ENCODE measurements around the gene IL12RB1.
"Not testable (repeated sequence)": the region's sequence is repeated elsewhere in the genome, so short reads cannot be mapped to it uniquely, and the experiment has no call there.

The IL12RB1 gene

DNA sequence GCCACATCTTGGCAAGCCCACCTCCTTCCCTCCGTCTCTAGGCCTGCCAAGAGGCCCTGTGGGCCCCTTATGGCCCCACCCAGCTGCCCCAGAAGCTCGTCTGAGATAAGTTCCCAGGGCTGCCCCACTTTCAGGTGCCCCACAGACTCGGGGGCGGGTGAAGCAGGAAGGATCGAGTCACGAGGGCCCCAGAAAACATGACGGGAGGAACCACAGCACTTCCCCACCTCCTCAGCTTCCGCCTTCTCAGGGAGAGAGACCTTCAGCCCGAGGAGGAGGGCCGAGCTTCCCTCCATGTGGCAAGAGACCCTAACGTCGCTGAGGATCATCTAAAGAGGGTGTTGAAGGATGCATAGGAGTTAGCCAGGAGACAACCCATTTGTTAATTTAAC, 4.5 kb upstream of the IL12RB1 start:
- no peak overlapping the region for H3K4me3 ChIP-seq (ENCODE audit: low read depth, low read length)
- in situ Hi-C loops (cut with HindIII; ENCODE audit: low sequenced_read_pairs): no loop called here
- TF ChIP-seq, protein P1, sequence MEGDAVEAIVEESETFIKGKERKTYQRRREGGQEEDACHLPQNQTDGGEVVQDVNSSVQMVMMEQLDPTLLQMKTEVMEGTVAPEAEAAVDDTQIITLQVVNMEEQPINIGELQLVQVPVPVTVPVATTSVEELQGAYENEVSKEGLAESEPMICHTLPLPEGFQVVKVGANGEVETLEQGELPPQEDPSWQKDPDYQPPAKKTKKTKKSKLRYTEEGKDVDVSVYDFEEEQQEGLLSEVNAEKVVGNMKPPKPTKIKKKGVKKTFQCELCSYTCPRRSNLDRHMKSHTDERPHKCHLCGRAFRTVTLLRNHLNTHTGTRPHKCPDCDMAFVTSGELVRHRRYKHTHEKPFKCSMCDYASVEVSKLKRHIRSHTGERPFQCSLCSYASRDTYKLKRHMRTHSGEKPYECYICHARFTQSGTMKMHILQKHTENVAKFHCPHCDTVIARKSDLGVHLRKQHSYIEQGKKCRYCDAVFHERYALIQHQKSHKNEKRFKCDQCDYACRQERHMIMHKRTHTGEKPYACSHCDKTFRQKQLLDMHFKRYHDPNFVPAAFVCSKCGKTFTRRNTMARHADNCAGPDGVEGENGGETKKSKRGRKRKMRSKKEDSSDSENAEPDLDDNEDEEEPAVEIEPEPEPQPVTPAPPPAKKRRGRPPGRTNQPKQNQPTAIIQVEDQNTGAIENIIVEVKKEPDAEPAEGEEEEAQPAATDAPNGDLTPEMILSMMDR (IDR thresholded peaks at IDR 0.05; ENCODE audit: low read depth, low read length, missing control alignments): no peak
- DNase-seq (ENCODE audit: low read depth): no peak

DNA sequence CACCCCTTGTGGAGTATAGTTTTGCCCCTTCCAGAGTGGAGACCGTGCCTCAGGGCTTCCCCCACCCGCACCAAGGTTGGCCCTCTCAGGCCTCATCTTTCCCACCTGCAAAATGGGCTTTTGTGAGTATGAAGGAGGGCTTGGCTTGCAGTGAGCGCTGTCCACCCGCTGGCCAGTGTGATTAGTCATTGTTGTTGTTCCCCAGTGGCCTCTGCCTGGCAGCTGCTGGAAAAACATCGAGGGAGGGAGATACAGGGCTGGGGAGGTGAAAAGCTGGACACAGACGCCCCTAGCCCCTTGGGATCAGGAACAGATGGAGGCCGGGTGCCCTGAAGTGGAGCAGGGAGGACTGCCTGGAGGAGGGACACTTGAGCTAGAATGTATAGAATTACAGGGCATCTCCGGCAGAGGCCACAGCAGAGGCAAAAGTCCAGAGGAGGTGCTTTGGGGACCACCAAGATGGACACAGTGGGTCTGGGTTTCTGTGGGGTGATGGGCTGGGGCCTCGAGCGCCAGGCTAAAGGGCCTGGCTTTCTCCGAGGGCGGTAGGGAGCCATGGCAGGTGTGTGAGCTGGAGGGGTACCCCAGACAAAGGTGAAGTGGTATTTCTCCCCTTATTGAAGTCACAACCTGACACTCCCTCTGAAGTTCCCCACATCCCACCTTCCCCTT, 3.9 kb upstream of the IL12RB1 start:
- in situ Hi-C loops (cut with HindIII; ENCODE audit: low sequenced_read_pairs): no loop called here
- no peak overlapping the region for H3K4me3 ChIP-seq (ENCODE audit: low read depth, low read length)
- no peak for DNase-seq (ENCODE audit: low read depth)
- TF ChIP-seq, protein P1 (IDR thresholded peaks at IDR 0.05; ENCODE audit: low read depth, low read length, missing control alignments): no peak

DNA sequence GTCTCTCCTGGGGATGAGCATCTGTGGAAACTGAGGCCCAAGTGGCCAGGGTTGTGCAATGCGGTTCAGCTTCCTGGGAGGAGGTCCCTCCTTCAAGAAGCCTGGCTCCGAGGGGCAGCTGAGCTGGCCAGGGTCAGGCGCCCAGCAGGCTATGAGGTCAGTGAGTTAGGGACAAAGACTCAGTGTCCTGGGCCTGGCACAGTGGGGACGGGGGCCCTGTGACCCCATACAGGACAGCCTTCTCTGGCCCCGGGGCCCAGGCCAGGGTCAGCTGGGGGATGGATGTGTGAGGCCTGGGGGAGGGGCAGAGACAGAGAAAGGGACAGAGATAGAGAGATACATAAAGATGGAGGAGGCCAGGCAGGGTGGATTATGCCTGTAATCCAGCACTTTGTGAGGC, 3.0 kb upstream of the IL12RB1 start:
- in situ Hi-C loops (cut with HindIII; ENCODE audit: low sequenced_read_pairs): no loop called here
- TF ChIP-seq, protein P1 (IDR thresholded peaks at IDR 0.05; ENCODE audit: low read depth, low read length, missing control alignments): no peak
- no peak for DNase-seq (ENCODE audit: low read depth)
- no peak overlapping the region for H3K4me3 ChIP-seq (ENCODE audit: low read depth, low read length)

DNA sequence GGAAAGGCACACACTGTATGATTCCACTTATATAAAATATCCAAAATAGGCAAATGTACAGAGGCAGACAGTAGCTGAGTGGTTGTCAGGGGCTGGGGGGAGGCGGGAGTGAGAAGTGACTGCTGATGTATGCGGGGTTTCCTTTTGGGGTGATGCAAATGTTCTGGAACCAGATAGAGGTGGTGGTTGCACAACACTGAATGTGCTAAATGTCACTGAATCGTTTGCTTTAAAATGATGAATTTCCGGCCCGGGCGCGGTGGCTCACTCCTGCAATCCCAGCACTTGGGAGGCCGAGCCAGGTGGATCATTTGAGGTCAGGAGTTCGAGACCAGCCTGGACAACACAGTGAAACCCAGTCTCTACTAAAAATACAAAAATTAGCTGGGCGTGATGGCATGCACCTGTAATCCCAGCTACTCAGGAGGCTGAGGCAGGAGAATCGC, 2.4 kb upstream of the IL12RB1 start:
- H3K4me3 ChIP-seq (ENCODE audit: low read depth, low read length); in situ Hi-C loops (cut with HindIII; ENCODE audit: low sequenced_read_pairs); DNase-seq (ENCODE audit: low read depth): not testable (repeated sequence)

DNA sequence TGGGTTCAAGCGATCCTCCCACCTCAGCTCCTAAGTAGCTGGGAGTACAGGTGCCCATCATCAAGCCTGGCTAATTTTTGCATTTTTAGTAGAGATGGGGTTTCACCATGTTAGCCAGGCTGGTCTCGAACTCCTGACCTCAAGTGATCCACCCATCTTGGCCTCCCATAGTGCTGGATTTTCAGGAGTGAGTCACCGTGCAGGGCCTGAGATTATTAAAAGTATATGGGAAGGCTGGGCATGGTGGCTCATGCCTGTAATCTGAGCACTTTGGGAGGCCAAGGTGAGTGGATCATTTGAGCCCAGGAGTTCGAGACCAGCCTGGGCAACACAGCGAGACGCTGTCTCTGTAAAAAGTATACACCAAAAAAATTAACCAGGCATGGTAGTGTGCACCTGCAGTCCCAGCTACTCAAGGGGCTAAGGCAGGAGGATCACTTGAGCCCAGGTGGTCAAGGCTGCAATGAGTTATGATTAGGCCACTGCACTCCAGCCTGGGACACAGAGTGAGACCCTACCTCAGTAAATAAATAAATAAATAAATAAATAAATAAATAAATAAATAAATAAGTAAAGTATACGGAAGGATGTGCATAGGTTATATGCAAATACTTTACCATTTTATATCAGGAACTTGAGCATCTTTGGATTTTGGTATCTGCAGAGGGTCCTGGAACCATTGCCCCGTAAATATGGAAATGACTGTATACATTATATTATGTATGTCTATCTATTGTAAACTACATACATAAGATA, 854 bp downstream of the IL12RB1 start:
- no peak for DNase-seq (ENCODE audit: low read depth)
- in situ Hi-C loops (cut with HindIII; ENCODE audit: low sequenced_read_pairs): no loop called here
- no peak overlapping the region for H3K4me3 ChIP-seq (ENCODE audit: low read depth, low read length)
- TF ChIP-seq, protein P1 (IDR thresholded peaks at IDR 0.05; ENCODE audit: low read depth, low read length, missing control alignments): no peak

DNA sequence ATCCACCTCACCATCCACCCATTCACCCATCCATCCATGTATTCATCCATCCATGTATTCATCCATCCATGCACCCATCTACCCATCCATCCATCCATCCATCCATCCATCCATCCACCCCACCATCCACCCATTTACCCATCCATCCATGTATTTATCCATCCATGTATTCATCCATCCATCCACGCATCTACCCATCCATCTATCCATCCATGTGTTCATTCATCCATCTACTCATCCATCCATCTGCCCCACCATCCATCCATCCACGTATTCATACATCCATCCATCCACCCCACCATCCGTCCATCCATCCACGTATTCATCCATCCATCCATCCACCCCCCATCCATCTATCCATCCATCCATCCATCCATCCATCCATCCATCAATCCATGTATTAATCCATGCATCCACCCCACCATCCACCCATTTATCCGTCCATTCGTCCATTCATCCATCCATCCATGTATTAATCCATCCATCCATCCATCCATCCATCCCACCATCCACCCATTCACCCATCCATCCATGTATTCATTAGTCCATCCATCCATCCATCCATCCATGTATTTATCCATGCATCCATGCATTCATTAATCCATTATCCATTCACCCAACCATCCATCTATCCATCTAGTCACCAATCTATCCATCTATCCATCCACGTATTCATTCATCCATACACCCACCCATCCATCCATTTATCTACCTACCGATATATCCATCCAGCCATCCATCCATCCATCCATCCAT, 2.6 kb downstream of the IL12RB1 start:
- TF ChIP-seq, protein P1 (IDR thresholded peaks at IDR 0.05; ENCODE audit: low read depth, low read length, missing control alignments): no peak
- in situ Hi-C loops (cut with HindIII; ENCODE audit: low sequenced_read_pairs): no loop called here
- no peak for DNase-seq (ENCODE audit: low read depth)
- no peak overlapping the region for H3K4me3 ChIP-seq (ENCODE audit: low read depth, low read length)
